Measurements from ENCODE around the gene CCR1. TPM values are rescaled to one million over a fixed set of nuclear protein-coding genes. Genes with fewer than 3 reads are reported as not detected.
"Not testable (repeated sequence)": the region's sequence is repeated elsewhere in the genome, so short reads cannot be mapped to it uniquely, and the experiment has no call there.

CCR1 gene
- total RNA-seq, 2 donors from 2014 or later, result 0.19 TPM; not detected in 1

GRCh38 chr3:46218196-46218709, 10.1 kb upstream of the CCR1 start:
- H3K9me3 Mint-ChIP-seq, result no peaks in the 10 kb centered on the region

GRCh38 chr3:46215810-46216414, 7.8 kb upstream of the CCR1 start:
- H3K36me3 Mint-ChIP-seq, result no peaks in the 10 kb centered on the region
- H3K27ac Mint-ChIP-seq, result no peak overlapping the region
- no peaks in the 10 kb centered on the region for H3K9me3 Mint-ChIP-seq
- no peak for ATAC-seq
- no peak for DNase-seq (ENCODE audit: low spot score in 2 of 2)

More at GRCh38 chr3:46218196-46218709, 10.1 kb upstream of the CCR1 start:
- no peaks in the 10 kb centered on the region for H3K36me3 Mint-ChIP-seq
- ATAC-seq, result no peak
- DNase-seq (ENCODE audit: low spot score in 2 of 2), result no peak
- no peak overlapping the region for H3K27ac Mint-ChIP-seq

- ATAC-seq (no peak), DNase-seq (ENCODE audit: low spot score in 2 of 2) (no peak)
- H3K27ac Mint-ChIP-seq, result no peak overlapping the region
- H3K9me3 Mint-ChIP-seq, result no peaks in the 10 kb centered on the region
- H3K36me3 Mint-ChIP-seq, result no peaks in the 10 kb centered on the region
Observed at GRCh38 chr3:46214751-46215352, 6.7 kb upstream of the CCR1 start.

GRCh38 chr3:46213201-46213600, 5.1 kb upstream of the CCR1 start:
- DNase-seq (ENCODE audit: low spot score in 2 of 2) (no peak), ATAC-seq (peak; percentile 47 to 78)
- H3K36me3 Mint-ChIP-seq, result no peaks in the 10 kb centered on the region
- H3K9me3 Mint-ChIP-seq, result no peaks in the 10 kb centered on the region
- H3K27ac Mint-ChIP-seq, result no peak overlapping the region

- Mint-ChIP-seq H3K27ac (no peak overlapping the region), H3K9me3 (no peaks in the 10 kb centered on the region), H3K36me3 (no peaks in the 10 kb centered on the region)
- ATAC-seq (no peak), DNase-seq (ENCODE audit: low spot score in 2 of 2) (no peak)
Observed at GRCh38 chr3:46212101-46212500, 4.0 kb upstream of the CCR1 start.

- DNase-seq (ENCODE audit: low spot score in 2 of 2) (no peak), ATAC-seq (no peak)
- Mint-ChIP-seq H3K36me3 (no peaks in the 10 kb centered on the region), H3K9me3 (no peaks in the 10 kb centered on the region), H3K27ac (peak overlapping the region in 1 of 2 donors; percentile 84)
Observed at GRCh38 chr3:46209746-46210470, 1.8 kb upstream of the CCR1 start.

GRCh38 chr3:46209053-46209452, 940 bp upstream of the CCR1 start:
- DNase-seq (ENCODE audit: low spot score in 2 of 2) (no peak), ATAC-seq (peak in 1 of 2 donors; percentile 82)
- Mint-ChIP-seq H3K27ac (peak overlapping the region in 1 of 2 donors; percentile 84), H3K36me3 (no peaks in the 10 kb centered on the region), H3K9me3 (no peaks in the 10 kb centered on the region)

- H3K9me3 Mint-ChIP-seq; H3K36me3 Mint-ChIP-seq; ATAC-seq; DNase-seq (ENCODE audit: low spot score in 2 of 2): not testable (repeated sequence)
- H3K27ac Mint-ChIP-seq, result peak overlapping the region in 1 of 2 donors; percentile 84
Observed at GRCh38 chr3:46207514-46207913, 599 bp downstream of the CCR1 start.

- DNase-seq (ENCODE audit: low spot score in 2 of 2) (no peak), ATAC-seq (no peak)
- H3K9me3 Mint-ChIP-seq, result no peaks in the 10 kb centered on the region
- no peak overlapping the region for H3K27ac Mint-ChIP-seq
- no peaks in the 10 kb centered on the region for H3K36me3 Mint-ChIP-seq
Observed at GRCh38 chr3:46206282-46207015, 1.7 kb downstream of the CCR1 start.

GRCh38 chr3:46205286-46205960, 2.7 kb downstream of the CCR1 start:
- Mint-ChIP-seq H3K36me3 (no peaks in the 10 kb centered on the region), H3K27ac (no peak overlapping the region), H3K9me3 (no peaks in the 10 kb centered on the region)
- DNase-seq (ENCODE audit: low spot score in 2 of 2) (no peak), ATAC-seq (no peak)

- ATAC-seq (no peak), DNase-seq (ENCODE audit: low spot score in 2 of 2) (no peak)
- no peaks in the 10 kb centered on the region for H3K36me3 Mint-ChIP-seq
- no peak overlapping the region for H3K27ac Mint-ChIP-seq
- no peaks in the 10 kb centered on the region for H3K9me3 Mint-ChIP-seq
Observed at GRCh38 chr3:46203681-46204080, 4.4 kb downstream of the CCR1 start.

GRCh38 chr3:46202535-46202934, 5.6 kb downstream of the CCR1 start:
- Mint-ChIP-seq H3K9me3 (no peaks in the 10 kb centered on the region), H3K27ac (no peak overlapping the region)

GRCh38 chr3:46200790-46201189, 7.3 kb downstream of the CCR1 start:
- ATAC-seq, result no peak
- Mint-ChIP-seq H3K36me3 (no peaks in the 10 kb centered on the region), H3K27ac (no peak overlapping the region), H3K9me3 (no peaks in the 10 kb centered on the region)
- DNase-seq (ENCODE audit: low spot score in 2 of 2), result no peak

More at GRCh38 chr3:46202535-46202934, 5.6 kb downstream of the CCR1 start:
- DNase-seq (ENCODE audit: low spot score in 2 of 2) (no peak), ATAC-seq (no peak)
- no peaks in the 10 kb centered on the region for H3K36me3 Mint-ChIP-seq

GRCh38 chr3:46200211-46200610, 7.9 kb downstream of the CCR1 start:
- Mint-ChIP-seq H3K36me3 (peaks cover 0 to under 1% of the 10 kb centered on the region in 2 donors), H3K9me3 (peaks cover under 1 to 1% of the 10 kb centered on the region in 2 donors), H3K27ac (no peak overlapping the region)
- ATAC-seq, result no peak
- no peak for DNase-seq (ENCODE audit: low spot score in 2 of 2)

- no peak overlapping the region for H3K27ac Mint-ChIP-seq
- H3K9me3 Mint-ChIP-seq, result peaks cover 14 to 15% of the 10 kb centered on the region in 2 donors
- no peak for DNase-seq (ENCODE audit: low spot score in 2 of 2)
- no peak for ATAC-seq
- peaks cover 18 to 20% of the 10 kb centered on the region in 2 donors for H3K36me3 Mint-ChIP-seq
Observed at GRCh38 chr3:46196261-46196957, 11.7 kb downstream of the CCR1 start.
